Astrocyte (in vitro differentiated cells and primary cell): ENCODE data around the gene CST3. TPM values are rescaled to one million over a fixed set of nuclear protein-coding genes. Genes with fewer than 3 reads are reported as not detected.
A peak's percentile ranks its signal among the peaks of the same experiment; 100 is the strongest.

ENCODE experiments used
- DNase-seq: peaks from one replicate; pipeline ENCODE4 v3.0.0-alpha.2; 2010; ENCODE audit warnings: low read depth
- FAIRE-seq: peaks from 2 replicates; lab custom pipeline; 2011; peaks lifted over from hg19 to GRCh38; lab: Jason Lieb, UNC
- H2AFZ ChIP-seq: 2 replicates; pipeline ENCODE4 v1.6.0; 2012; ENCODE audit warnings: low read depth, low read length, inconsistent platforms
- H3K27ac ChIP-seq: 2 replicates; pipeline ENCODE4 v1.5.1; 2011; ENCODE audit warnings: low read depth, low read length, inconsistent platforms
- H3K27me3 ChIP-seq: 2 replicates; pipeline ENCODE4 v1.6.0; 2011; ENCODE audit warnings: low read length, inconsistent platforms; ENCODE audit not compliant: insufficient read depth
- H3K36me3 ChIP-seq: 2 replicates; pipeline ENCODE4 v1.5.1; 2011; ENCODE audit warnings: low read length, inconsistent platforms; ENCODE audit not compliant: insufficient read depth
- H3K4me1 ChIP-seq: 2 replicates; pipeline ENCODE4 v1.5.1; 2011; ENCODE audit warnings: low read length, inconsistent platforms; ENCODE audit not compliant: insufficient read depth
- H3K4me2 ChIP-seq: 2 replicates; pipeline ENCODE4 v1.6.0; 2012; ENCODE audit warnings: low read length, inconsistent platforms
- H3K4me3 ChIP-seq: 2 replicates; pipeline ENCODE4 v1.5.1; 2011; ENCODE audit warnings: low read depth, mild to moderate bottlenecking, low read length, inconsistent platforms; ENCODE audit not compliant: insufficient read depth
- H3K79me2 ChIP-seq: 2 replicates; pipeline ENCODE4 v1.6.0; 2012; ENCODE audit warnings: mild to moderate bottlenecking, low read length, inconsistent platforms; ENCODE audit not compliant: insufficient read depth
- H3K9ac ChIP-seq: 2 replicates; pipeline ENCODE4 v1.6.0; 2012; ENCODE audit warnings: mild to moderate bottlenecking, low read length, inconsistent platforms
- H3K9me3 ChIP-seq: 2 replicates; pipeline ENCODE4 v1.5.1; 2012; ENCODE audit warnings: low read depth, mild to moderate bottlenecking, low read length, inconsistent platforms; ENCODE audit not compliant: insufficient read depth
- H4K20me1 ChIP-seq: 2 replicates; pipeline ENCODE4 v1.6.0; 2012; ENCODE audit warnings: low read length, inconsistent platforms; ENCODE audit not compliant: insufficient read depth
- H3K27ac Mint-ChIP-seq: one replicate; pipeline ENCODE4 v1.8.0; 2021; ENCODE audit warnings: mild to moderate bottlenecking, mixed read lengths; ENCODE audit not compliant: unreplicated experiment
- H3K27me3 Mint-ChIP-seq: one replicate; pipeline ENCODE4 v1.8.0; 2021; ENCODE audit warnings: low read depth, mixed read lengths; ENCODE audit not compliant: unreplicated experiment
- H3K36me3 Mint-ChIP-seq: one replicate; pipeline ENCODE4 v1.8.0; 2021; ENCODE audit warnings: low read depth, mixed read lengths; ENCODE audit not compliant: unreplicated experiment
- H3K4me1 Mint-ChIP-seq: one replicate; pipeline ENCODE4 v1.8.0; 2021; ENCODE audit warnings: low read depth, mixed read lengths; ENCODE audit not compliant: unreplicated experiment
- H3K4me3 Mint-ChIP-seq: one replicate; pipeline ENCODE4 v1.8.0; 2021; ENCODE audit warnings: mild to moderate bottlenecking, moderate library complexity, mixed read lengths; ENCODE audit not compliant: unreplicated experiment
- H3K9me3 Mint-ChIP-seq: one replicate; pipeline ENCODE4 v1.8.0; 2021; ENCODE audit warnings: mild to moderate bottlenecking, mixed read lengths; ENCODE audit not compliant: unreplicated experiment
- CTCF ChIP-seq: IDR thresholded peaks from 2 replicates; pipeline ENCODE4 v1.5.1; 2011; ENCODE audit warnings: low read depth, mild to moderate bottlenecking, inconsistent platforms, low read length, moderate library complexity; ENCODE audit not compliant: insufficient read depth
- EZH2 ChIP-seq: IDR thresholded peaks from 2 replicates; pipeline ENCODE4 v1.6.1; 2012; ENCODE audit warnings: mild to moderate bottlenecking, low read length, inconsistent platforms; ENCODE audit not compliant: insufficient read depth
- total RNA-seq: library from RNA; stranded (reverse); gene quantifications from 2 replicates; pipeline ENCODE4 v1.2.1, GENCODE V29; 2021

Gene CST3
- total RNA-seq, 1 donor from 2014 or later, result 316 TPM

GRCh38 chr20:23640018-23640601, 2.4 kb upstream of the CST3 start:
- Mint-ChIP-seq H3K4me3 (no peak overlapping the region), H3K4me1 (peaks cover 31% of the 10 kb centered on the region), H3K9me3 (no peaks in the 10 kb centered on the region), H3K27ac (no peak overlapping the region), H3K36me3 (peaks cover 8% of the 10 kb centered on the region), H3K27me3 (peaks cover under 1% of the 10 kb centered on the region)
- no peaks in the 10 kb centered on the region for H3K9me3 ChIP-seq
- peaks cover 23% of the 10 kb centered on the region for H3K79me2 ChIP-seq
- TF ChIP-seq CTCF, result no peak
- no peak for TF ChIP-seq EZH2
- peaks cover 23% of the 10 kb centered on the region for H4K20me1 ChIP-seq
- no peak overlapping the region for H3K4me3 ChIP-seq
- no peak overlapping the region for H3K9ac ChIP-seq
- no peak overlapping the region for H3K27ac ChIP-seq
- no peak overlapping the region for H2AFZ ChIP-seq
- no peak for FAIRE-seq
- no peak overlapping the region for H3K4me2 ChIP-seq
- DNase-seq, result no peak
- H3K27me3 ChIP-seq, result no peaks in the 10 kb centered on the region
- H3K36me3 ChIP-seq, result no peaks in the 10 kb centered on the region
- peaks cover 20% of the 10 kb centered on the region for H3K4me1 ChIP-seq

GRCh38 chr20:23639490-23639958, 1.8 kb upstream of the CST3 start:
- H3K79me2 ChIP-seq, result peaks cover 28% of the 10 kb centered on the region
- no peak overlapping the region for H3K4me3 ChIP-seq
- H3K4me2 ChIP-seq, result no peak overlapping the region
- H3K27ac ChIP-seq, result no peak overlapping the region
- no peaks in the 10 kb centered on the region for H3K27me3 ChIP-seq
- no peaks in the 10 kb centered on the region for H3K36me3 ChIP-seq
- Mint-ChIP-seq H3K9me3 (no peaks in the 10 kb centered on the region), H3K27ac (no peak overlapping the region), H3K36me3 (peaks cover 8% of the 10 kb centered on the region), H3K4me3 (no peak overlapping the region), H3K4me1 (peaks cover 34% of the 10 kb centered on the region), H3K27me3 (no peaks in the 10 kb centered on the region)
- no peak overlapping the region for H2AFZ ChIP-seq
- H3K4me1 ChIP-seq, result peaks cover 20% of the 10 kb centered on the region
- DNase-seq (no peak), FAIRE-seq (no peak)
- no peaks in the 10 kb centered on the region for H3K9me3 ChIP-seq
- TF ChIP-seq EZH2 (no peak), CTCF (no peak)
- no peak overlapping the region for H3K9ac ChIP-seq
- H4K20me1 ChIP-seq, result peaks cover 29% of the 10 kb centered on the region

- no peaks in the 10 kb centered on the region for H3K27me3 ChIP-seq
- no peaks in the 10 kb centered on the region for H3K9me3 ChIP-seq
- Mint-ChIP-seq H3K36me3 (peaks cover 11% of the 10 kb centered on the region), H3K4me1 (peaks cover 32% of the 10 kb centered on the region), H3K27ac (no peak overlapping the region), H3K27me3 (no peaks in the 10 kb centered on the region), H3K9me3 (no peaks in the 10 kb centered on the region), H3K4me3 (no peak overlapping the region)
- no peak for FAIRE-seq
- H4K20me1 ChIP-seq, result peaks cover 34% of the 10 kb centered on the region
- no peak for DNase-seq
- peak overlapping the region; percentile 96 for H3K4me2 ChIP-seq
- H2AFZ ChIP-seq, result no peak overlapping the region
- TF ChIP-seq CTCF (no peak), EZH2 (no peak)
- peaks cover 20% of the 10 kb centered on the region for H3K4me1 ChIP-seq
- no peaks in the 10 kb centered on the region for H3K36me3 ChIP-seq
- peaks cover 28% of the 10 kb centered on the region for H3K79me2 ChIP-seq
- no peak overlapping the region for H3K4me3 ChIP-seq
- no peak overlapping the region for H3K9ac ChIP-seq
- H3K27ac ChIP-seq, result no peak overlapping the region
Measured at GRCh38 chr20:23638309-23638708, 554 bp upstream of the CST3 start.
